T-helper 1 cell (primary cell): ENCODE data around the gene MACF1.
"Not testable (repeated sequence)": the region's sequence is repeated elsewhere in the genome, so short reads cannot be mapped to it uniquely, and the experiment has no call there.

ENCODE experiments used
- DNase-seq, 5 donors: peaks; one replicate each; pipeline ENCODE4 v3.0.0-alpha.2; 2012 to 2020

The MACF1 gene

DNA sequence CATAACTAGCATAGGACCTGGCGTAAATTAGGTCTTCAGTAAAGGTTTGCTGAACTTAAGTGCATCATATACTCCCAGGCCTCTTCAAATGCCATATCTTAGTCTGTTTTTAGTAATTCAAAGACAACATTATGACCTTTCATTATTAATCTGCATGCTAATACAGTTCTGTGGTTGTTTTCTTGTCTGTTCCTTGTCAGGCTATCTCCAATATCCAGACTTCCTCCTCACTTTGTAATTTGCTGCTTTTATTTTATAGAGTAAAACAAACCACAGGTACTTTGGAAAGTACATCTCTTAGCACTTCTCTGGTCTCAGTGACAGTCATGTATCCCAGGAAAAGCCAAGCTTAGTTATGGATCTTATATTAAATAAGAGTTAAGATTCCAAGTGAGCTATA lies 221.9 kb downstream of the MACF1 start:
- no peak for DNase-seq

DNA sequence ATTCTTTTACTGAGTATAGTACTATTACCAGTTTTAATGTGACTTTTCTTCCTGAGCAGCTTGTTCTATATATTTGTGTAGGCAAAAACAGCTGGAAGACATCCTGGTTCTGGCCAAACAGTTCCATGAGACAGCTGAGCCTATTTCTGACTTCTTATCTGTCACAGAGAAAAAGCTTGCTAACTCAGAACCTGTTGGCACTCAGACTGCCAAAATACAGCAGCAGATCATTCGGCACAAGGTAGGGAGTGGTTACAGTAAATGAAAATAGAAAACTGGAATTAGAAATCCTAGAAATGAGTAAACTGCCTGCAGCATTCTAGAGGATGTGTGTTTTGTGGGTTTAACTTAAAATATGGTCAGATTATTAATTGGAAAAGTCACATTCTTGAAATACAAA lies 222.9 kb downstream of the MACF1 start:
- DNase-seq = no peak

DNA sequence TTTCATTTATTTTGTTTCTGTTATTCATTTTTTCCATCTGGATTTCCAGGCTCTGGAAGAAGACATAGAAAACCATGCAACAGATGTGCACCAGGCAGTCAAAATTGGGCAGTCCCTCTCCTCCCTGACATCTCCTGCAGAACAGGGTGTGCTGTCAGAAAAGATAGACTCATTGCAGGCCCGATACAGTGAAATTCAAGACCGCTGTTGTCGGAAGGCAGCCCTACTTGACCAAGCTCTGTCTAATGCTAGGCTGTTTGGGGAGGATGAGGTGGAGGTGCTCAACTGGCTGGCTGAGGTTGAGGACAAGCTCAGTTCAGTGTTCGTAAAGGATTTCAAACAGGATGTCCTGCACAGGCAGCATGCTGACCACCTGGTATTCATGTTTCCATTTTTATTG lies 223.4 kb downstream of the MACF1 start:
- no peak for DNase-seq

DNA sequence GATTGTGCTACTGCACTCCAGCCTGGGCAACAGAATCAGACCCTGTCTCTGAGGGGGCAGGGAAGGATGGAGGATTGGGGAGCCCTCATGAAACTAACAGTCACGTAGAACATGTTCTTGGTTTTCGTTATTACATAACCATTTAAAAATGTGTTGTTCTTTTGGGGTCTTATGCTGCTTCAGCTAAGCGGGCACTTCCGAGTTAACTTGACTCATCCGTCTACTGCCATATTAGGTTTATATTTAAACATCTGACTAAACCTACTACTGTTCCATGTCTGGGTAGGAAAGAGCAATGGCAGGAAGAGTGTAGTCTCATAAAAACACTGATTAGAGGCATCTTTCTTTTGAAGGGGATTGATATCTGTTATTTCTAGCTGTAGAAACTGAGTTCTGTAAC lies 227.4 kb downstream of the MACF1 start:
- DNase-seq = no peak

DNA sequence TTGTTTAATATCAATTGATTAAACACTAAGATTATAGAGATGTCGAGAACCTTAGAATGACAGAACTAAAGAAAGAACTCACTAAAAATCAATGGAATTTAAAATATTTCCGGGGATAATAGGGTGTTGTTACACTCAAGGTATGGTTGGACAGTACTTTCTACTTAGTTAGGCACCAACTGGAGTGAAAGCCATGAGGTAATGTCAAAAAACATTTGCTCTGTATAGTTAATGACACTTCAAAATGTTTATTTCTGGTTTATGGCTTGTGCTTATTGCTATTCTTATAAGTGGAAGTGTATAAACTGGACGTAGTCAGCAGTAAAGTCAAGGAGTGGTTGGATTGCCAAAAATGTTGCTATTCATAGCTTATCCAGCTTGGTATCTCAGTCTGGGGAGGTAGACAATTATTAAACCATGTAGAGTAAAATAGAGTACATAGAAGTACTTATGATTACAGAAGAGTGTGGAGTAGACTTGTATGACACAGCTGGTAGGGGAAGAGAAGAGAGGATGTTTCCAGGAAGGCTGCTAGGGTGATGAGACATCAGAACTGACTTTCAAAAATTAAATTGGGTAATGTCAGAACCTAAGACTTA lies 230.4 kb downstream of the MACF1 start:
- no peak for DNase-seq

DNA sequence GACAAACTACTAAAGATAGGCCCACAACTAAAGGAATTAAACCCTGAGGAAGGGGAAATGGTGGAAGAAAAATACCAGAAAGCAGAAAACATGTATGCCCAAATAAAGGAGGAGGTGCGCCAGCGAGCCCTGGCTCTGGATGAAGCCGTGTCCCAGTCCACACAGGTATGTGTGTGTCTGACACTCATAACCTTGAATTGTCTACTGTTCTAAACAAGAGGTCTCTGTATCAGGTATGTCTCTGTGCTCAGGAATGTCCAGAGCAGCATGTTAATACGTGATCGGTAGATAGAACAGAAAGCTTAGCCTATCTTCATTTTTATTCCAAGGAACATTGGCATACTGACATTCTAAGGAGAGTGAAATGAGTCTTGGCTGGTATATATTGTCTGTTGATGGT lies 231.1 kb downstream of the MACF1 start:
- no peak for DNase-seq

DNA sequence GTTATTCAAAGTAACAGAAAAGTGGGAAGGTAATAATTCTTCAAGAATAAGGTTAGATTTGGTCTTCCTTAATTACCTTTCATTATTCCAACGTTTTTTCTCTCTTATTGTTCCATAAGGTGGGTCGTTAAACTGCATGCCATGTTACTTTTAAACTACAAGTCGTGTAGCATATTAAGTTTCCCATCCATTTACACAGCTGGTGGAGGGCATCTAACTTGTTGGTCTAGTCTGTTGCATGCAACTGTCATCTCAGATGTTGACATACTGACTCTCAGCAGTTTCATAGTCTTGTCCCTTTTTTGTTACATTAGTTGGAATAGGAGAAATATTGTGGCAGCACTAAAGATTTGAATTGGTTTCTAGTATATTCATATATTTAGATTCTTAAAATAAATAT lies 232.3 kb downstream of the MACF1 start:
- DNase-seq = no peak

DNA sequence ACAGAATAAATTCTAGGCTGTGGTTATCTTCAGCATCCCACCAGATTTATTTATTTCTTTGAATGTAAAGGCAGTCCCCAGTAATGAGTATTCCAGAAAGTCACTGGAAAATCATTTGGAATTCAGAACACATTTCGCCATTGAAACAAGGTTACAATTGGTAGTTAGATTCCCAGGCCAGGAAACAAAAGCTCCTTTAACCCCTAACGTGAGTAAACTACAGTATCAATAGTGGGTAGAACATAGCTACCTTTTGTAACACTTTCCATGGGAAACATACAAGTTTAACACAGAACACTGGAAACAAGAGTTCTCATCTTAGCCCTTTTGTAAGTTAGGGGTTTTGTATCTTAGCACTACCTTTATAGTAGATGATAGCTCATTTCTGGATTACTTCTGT lies 233.5 kb downstream of the MACF1 start:
- no peak for DNase-seq

DNA sequence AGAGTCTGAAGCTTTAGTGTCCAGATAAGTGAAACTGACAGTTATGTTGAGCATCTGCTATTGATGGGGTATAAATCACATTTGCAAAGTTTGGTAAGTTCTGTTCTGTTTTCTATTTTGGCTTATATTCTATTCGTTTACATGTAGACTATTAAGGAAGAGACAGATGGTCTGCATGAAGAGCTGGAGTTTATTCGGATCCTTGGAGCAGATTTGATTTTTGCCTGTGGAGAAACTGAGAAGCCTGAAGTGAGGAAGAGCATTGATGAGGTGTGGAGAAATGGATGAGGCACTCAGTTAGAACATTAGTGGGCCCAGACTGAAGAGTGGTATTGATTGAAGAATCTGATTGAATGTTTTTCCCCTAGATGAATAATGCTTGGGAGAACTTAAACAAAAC lies 236.4 kb downstream of the MACF1 start:
- DNase-seq = no peak

DNA sequence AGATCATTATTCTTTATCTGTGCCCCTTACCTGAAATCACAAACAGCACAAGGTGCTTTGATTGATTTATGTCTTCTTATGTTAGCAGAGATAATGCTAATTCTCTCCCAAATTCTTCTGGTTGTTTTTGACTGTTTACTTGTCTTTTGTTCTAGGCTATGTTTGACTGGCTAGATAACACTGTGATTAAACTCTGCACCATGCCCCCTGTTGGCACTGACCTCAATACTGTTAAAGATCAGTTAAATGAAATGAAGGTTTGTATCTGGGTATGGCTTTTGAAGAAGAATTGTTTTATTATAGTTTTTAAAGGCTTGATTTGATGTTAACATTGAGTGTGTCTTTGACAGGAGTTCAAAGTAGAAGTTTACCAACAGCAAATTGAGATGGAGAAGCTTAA lies 237.3 kb downstream of the MACF1 start:
- no peak for DNase-seq

DNA sequence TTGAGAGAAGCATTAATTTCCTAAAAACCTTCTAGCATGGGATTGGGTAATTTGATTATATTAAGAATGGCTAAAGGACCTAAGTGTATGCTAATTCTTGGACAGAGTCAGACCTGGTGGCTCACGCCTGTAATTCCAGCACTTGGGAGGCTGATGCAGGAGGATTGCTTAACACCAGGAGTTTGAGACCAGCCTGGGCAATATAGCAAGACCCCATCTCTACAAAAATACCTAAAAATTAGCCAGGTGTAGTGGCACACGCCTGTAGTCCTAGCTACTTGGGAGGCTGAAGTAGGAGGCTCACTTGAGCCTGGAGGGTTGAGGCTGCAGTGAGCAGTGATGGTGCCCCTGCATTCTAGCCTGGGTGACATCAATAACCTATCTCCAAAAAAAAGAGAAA lies 241.1 kb downstream of the MACF1 start:
- DNase-seq = no peak

DNA sequence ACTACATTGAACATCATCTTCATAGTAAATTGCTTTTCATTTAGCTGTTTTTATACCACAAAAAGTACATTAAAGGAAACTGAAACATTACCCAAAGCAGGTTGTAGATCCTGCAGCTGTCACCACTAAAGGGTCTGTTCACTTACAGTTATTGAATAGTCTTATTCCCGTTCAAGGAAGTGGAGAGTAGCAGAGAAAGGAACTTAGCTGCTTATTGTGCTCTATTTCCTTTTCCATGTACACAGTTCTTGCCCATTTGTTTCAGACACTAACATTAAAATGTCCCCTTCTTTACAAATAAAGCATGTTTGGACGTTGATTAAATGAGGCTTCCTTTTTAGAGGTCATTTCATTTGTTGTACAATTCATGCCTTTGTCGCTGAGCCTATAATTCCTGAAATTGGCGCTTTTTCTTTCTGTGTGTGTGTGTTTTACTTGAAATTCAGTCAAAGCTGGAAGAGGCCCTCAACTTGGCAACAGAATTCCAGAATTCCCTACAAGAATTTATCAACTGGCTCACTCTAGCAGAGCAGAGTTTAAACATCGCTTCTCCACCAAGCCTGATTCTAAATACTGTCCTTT lies 242.6 kb downstream of the MACF1 start:
- DNase-seq = no peak

DNA sequence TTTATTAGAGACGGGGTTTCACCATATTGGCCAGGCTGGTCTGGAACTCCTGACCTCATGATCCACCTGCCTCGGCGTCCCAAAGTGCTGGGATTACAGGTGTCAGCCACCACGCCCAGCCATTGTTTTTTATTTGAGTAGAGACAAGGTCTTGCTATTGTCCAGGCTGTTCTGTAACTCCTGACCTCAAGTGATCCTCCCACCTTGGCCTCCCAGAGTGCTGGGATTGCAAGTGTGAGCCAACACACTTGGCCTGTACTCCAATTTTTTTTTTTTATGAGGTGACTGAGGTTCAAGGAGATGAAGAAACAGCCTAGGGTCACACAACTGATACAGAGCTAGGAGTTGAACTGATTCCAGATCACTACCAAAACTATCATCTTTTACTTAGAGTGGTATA lies 245.5 kb downstream of the MACF1 start:
- not testable (repeated sequence) for DNase-seq

DNA sequence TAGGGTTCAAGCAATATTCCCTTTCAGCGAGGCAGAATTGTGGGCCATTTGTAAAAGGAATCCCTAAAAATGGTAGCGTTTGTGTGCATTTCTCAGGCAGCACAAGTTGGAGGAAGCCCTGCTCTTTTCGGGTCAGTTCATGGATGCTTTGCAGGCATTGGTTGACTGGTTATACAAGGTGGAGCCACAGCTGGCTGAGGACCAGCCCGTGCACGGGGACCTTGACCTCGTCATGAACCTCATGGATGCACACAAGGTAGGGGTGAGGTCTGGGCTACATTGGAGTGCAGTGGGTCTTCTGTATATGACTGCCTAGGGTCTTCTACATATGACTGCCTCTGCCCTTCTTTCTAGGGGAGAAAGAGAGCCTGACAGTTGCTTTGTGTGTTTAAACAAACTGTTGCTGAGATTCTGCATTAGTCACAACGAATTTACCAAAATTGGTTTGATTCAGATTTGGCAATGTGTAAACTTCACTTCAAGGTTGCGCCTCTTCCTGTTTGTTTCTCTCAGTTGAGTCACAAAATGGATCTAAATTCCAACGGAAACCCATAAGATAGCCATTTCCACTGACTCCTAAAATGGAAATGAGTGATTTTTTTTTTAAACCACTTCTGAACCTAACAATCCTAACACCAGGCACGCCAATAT lies 246.6 kb downstream of the MACF1 start:
- no peak for DNase-seq

DNA sequence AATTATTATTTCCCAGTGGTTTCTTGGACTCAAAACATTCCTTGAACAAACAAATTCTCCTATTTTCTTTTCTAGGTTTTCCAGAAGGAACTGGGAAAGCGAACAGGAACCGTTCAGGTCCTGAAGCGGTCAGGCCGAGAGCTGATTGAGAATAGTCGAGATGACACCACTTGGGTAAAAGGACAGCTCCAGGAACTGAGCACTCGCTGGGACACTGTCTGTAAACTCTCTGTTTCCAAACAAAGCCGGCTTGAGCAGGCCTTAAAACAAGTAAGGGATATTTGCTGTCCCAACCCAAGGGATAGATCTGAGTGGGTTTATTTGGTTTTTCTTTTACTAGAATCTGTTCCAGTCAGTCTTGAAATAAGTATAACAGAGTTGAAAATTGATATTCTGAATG lies 247.6 kb downstream of the MACF1 start:
- DNase-seq = no peak

DNA sequence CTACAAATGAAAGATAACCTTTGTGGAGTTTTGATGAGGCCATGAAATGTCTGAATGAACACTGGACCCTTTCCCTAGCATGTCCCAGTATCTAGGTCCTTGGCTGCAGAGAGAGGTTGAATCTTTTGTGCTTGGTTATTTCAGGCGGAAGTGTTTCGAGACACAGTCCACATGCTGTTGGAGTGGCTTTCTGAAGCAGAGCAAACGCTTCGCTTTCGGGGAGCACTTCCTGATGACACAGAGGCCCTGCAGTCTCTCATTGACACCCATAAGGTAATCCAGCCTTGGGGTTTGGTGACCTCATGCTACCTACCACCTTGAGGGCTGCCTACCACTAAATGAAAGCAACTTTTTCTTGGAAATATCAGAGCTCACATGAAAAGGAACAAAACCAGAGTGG lies 248.0 kb downstream of the MACF1 start:
- peak in 1 of 5 donors; percentile 5 for DNase-seq

DNA sequence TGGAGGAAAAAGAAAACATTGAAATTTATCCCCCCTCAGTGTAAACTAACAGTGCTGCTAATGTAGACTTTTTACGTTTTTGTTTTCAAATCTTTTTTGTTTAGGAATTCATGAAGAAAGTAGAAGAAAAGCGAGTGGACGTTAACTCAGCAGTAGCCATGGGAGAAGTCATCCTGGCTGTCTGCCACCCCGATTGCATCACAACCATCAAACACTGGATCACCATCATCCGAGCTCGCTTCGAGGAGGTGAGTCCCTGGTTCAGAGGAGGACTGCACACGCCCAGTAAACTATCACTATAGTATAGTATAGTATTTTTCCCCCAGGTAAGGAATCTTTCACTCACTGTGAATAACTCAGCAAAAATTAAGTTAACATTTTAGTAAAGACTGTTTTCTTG lies 249.1 kb downstream of the MACF1 start:
- no peak for DNase-seq

DNA sequence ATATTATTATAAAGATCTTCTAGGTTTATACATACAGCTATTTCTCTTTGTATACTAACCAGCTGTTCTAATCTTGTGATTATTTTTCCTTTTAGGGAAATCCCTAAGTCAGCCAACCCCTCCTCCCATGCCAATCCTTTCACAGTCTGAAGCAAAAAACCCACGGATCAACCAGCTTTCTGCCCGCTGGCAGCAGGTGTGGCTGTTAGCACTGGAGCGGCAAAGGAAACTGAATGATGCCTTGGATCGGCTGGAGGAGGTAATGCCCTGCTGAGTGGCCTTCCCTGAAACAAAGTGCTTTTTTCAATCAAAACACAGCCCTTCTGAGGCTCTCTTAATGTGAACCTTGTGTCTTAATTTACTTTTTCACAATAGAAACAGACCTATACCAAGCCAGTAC lies 254.5 kb downstream of the MACF1 start:
- DNase-seq = no peak

DNA sequence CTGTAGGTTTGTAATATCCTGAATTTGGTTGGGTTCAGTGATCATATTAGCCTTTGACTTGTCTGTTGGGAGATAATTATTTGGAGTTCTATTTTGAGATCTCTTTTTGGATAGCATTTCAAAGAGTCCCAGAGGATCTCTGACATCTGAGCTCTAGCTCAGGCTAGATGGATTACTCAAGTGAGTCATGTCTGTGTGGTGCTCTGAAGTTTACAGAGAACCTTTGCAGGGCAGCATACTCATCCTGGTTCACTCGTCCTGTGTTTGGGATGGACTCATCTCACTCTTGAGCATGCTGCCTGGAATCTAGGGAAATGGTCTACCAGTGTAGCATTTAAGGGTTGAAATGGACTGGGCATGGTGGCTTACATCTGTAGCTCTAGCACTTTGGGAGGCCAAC lies 257.6 kb downstream of the MACF1 start:
- DNase-seq = no peak

DNA sequence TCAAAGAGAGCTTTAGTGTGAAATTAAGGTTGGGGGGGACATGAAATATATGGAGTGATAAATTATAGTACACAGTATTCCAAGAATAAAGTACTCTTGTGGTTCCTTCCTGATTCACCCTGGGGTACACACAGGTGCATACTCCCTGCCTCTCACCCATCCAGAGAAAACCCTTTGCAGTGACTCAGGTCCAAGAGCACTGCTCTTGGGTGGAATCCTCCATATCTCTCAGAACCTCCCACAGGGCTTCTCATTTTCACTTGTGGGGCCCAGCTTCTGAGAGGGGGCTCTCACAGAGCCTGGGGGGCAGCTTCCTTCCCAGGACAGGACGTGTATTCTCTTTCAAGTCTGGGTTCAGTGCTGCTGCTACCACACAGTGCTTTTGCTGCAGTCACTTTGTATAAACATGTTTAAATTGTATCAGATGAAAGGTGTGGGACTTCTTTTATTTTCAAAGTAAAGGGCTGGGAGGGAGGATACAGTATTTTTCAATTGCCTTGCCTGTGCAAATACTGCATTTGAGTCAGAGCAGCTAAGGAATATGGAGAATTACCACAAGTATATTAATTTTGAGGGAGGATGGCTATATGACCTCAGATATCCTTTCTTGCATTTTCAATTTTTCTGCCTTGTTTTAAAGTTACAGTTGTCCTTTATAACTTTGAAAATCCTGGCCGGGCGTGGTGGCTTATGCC lies 262.1 kb downstream of the MACF1 start:
- no peak for DNase-seq

DNA sequence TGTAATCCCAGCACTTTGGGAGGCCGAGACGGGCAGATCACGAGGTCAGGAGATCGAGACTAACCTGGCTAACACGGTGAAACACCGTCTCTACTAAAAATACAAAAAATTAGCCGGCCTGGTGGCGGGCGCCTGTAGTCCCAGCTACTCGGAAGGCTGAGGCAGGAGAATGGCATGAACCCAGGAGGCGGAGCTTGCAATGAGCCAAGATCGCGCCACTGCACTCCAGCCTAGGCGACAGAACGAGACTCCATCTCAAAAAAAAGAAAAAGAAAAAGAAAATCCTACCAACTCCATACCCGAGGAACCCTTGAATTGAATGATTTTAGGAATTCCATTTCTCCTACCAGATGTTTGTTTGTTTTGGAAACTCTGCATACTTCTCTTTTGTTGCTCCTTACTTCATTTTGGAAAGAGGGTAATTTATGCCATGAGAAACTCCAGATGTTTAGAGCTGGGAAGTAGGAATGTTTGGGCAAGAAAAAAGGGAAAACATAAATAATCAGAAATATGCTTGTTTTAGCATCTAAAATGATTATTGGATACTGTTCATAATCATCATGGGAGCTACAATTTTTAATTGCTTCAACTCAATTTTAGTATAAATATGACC lies 262.7 kb downstream of the MACF1 start:
- not testable (repeated sequence) for DNase-seq

DNA sequence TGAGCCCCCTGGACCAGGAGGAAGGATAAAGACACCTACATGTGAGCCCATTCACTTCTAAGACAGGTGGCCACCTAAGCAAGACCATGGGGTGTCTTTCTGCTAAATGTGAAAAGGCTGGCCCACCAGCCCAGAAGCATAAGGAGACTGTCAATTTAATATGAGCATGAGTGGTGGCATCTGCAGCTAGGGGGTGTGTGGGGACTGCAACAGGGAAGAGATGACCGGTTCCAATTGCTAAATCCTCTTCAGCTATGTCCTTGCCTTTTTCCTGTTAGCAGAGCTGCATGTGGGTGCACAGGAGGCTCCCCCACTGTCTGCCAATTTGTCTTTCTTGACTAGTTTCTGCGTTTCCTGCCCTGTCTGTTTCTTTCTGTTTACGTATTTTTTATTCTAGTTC lies 264.7 kb downstream of the MACF1 start:
- no peak for DNase-seq

DNA sequence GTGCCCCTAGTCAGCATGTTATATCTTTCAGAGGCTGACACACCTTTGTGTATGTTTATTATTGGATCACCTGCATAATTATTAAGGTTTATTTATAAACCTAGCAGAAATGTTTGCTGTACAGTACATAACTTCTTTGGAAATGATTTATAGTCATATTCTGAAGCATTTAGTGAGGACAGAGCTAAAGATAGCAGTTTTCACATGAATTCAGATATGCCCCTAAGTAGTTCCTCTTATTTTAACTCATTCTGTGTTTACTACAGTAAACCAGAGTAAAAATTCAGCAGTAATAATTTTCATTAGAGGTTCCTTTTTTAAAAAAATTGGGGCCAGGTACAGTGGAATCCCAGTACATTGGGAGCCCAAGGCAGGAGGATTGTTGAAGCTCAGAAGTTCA lies 265.5 kb downstream of the MACF1 start:
- DNase-seq = no peak

DNA sequence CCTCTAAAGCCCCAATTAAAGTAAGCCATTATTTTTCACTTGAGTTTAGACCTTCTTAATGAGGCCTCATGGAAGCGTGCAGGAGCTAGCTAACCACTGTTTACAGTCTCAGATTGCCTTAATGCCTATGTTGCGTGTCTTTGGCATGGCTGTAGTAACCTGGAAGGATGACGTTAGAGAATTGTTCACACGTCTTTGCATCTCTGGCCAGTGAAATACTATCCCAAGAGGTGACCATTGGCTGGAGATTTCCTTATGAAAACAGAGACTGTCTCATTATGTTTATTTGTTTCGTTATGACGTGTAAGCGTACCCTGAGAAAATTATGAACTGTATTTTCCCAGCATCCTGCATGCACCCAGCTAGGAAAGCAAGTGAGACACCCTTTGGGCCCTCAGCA lies 268.3 kb downstream of the MACF1 start:
- no peak for DNase-seq
